CD4-positive, alpha-beta T cell treated with Interleukin-6 for 4 hours (primary cell): ENCODE measurements around the gene SYAP1.
"Not testable (repeated sequence)": the region's sequence is repeated elsewhere in the genome, so short reads cannot be mapped to it uniquely, and the experiment has no call there.

Source experiments
- DNase-seq: peaks from one replicate; pipeline ENCODE4 v3.0.0-alpha.2; 2020; ENCODE audit warnings: mixed read lengths

The SYAP1 gene

GRCh38 chrX:16779815-16780214 is 60.4 kb downstream of the SYAP1 start:
- not testable (repeated sequence) for DNase-seq

DNA sequence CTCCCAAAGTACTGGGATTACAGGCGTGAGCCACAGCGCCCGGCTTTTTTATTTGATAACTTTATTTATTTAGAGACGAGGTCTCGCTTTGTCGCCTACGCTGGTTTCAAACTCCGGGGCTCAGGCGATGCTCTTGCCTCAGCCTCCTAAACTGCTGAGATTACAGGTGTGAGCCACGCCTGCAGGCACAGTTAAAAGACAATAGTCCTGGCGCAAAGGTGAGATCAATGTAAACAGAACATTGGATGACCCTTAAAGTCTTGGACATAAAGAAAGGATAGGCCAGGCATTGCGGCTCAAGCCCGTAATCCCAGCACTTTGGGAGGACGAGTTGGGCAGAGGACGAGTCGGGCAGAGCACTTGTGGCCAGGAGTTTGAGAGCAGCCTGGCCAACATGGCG is 64.0 kb downstream of the SYAP1 start:
- DNase-seq: no peak

- DNase-seq: not testable (repeated sequence)
Observed at GRCh38 chrX:16784440-16784839, 65.0 kb downstream of the SYAP1 start.

GRCh38 chrX:16785247-16786138 is 66.1 kb downstream of the SYAP1 start:
- DNase-seq: peak; percentile 26

DNA sequence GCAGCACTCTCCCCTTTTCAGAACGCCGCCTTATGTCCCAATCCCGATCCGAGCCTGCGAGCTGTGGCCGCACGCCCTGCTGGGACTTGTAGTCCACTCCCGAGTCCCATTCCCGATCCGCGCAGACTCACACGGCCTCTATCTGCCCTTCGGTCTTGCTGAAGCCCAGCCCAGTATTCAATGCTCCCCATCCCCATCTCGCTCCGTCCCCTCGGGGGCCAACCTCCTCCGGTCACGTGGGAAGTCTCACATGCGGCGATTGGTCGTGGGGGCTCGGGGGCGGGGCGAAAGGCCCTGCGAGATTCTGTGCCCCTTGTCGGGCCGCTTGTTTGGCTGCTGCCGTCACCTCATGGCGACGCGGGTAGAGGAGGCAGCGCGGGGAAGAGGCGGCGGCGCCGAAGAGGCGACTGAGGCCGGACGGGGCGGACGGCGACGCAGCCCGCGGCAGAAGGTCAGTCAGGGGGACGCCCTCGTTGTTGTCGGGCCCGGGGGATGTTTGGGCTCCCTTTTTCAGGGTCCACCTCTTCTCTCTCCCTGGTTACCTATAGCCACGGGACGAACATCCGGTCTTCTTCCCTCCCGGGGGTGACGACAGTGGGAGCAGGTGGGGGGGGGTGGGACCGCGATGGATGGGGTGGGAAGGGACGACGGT is 66.9 kb downstream of the SYAP1 start, which contains the start of gene TXLNG:
Gene TXLNG, plus strand, starts transcription at position 328 of the 652 bp plus-strand sequence. Its CDS starts 22 bp downstream, at position 350.
- peak; percentile 98 for DNase-seq

DNA sequence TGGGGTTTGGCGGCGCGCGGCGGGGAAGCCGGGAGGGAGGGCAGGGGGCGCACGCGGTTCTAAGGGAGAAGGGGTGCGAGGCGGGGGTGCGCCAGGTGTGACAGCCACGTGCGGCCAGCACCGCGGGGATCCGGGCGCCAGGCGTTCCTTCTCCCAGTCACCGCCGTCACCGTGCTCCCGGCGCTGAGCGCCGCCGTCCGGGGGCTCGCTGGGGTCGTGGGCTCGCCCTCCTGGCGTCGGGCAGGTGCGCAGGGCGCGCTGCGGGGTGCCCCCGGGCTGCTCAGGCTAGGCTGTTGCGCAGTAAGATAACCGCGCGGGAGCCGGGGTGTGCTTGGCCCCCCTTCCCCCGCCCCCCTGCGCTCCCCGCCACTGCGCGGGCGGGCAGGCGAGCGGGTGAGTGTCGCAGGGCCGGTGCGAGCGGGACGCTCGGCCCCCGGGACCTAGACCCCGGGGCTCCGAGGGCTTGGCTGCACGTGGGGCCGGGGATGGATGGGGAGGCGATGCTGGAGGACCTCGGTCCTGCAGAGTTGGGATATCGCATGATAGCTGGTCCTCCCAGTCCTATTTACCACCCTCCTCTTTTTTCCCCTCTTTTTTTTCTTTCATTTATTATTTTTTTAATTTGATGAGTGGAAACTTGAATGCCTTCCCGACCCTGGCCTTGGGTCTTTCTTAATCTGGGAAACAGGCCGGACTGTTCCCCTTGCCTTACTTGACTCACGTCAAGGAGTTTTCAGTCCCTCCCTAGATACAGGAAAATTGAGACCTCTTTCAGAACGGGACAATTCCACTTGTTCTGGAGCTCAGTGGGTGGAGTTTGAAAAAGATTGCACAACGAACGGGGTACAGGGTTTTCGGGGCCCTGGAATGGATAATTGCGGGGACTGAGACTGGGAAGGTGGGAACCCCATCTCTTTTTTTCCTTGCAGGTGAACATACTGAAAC is 67.7 kb downstream of the SYAP1 start:
- DNase-seq: peak; percentile 53

DNA sequence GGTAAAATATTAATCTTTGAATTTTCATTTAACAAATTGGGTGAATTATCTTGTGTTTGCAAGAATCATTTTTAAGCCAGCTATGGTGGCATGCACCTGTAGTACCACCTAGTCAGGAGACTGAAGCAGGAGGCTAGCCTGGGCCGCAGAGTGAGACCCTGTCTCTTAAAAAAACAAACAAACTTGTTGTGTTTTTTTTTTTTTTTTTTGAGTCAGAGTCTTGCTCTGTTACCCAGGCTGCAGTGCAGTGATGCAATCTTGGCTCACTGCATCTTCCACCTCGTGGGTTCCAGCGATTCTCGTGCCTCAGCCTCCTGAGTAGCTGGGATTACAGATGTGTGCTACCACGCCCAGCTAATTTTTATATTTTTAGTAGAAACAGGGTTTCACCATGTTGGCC is 69.1 kb downstream of the SYAP1 start:
- no peak for DNase-seq

GRCh38 chrX:16796298-16796697 is 76.9 kb downstream of the SYAP1 start:
- no peak for DNase-seq

DNA sequence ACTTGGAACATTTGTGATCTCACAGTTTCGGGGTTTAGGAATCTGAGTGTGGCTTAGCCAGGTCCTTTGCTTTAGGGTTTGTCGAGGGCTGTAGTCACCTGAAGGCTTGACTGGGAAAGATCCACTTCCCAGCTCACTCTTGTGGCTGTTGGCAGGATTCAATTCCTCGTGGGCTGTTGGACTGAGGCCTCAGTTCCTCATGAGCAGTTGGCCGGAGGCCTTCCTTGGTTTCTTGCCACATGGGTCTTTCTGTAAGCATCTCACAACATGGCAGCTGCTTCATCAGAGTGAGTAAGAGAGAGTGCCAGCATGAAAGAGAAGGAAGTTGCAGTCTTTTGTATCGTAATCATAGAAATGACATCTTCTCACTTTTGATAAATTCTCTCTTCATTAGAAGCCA is 77.9 kb downstream of the SYAP1 start:
- no peak for DNase-seq

GRCh38 chrX:16797841-16798240 is 78.4 kb downstream of the SYAP1 start:
- no peak for DNase-seq

DNA sequence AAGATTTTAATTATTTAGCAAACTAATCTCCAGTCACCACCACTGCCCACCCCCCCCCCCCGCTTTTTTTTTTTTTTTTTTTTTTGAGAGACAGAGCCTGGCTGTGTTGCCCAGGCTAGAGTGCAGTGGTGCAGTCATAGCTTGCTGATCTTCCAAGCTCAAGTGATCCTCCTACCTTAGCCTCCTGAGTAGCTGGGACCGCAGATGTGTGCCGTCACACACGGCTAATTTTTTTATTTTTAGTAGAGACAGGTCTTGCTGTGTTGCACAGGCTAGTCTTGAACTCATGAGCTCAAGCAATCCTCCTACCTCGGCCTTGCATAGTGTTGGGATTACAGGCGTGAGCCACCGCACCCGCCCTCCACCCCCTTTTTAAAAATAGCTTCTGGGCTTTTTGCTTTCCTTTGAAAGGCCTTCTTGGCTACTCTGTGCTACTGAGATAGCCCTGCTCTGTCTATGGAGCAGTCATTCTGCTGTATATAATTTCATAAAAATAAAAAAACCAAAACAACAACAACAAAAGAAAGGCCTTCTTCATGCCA is 85.6 kb downstream of the SYAP1 start:
- no peak for DNase-seq

GRCh38 chrX:16807548-16807947 is 88.1 kb downstream of the SYAP1 start:
- DNase-seq: no peak

- DNase-seq: no peak
Observed at GRCh38 chrX:16807976-16808542, 88.6 kb downstream of the SYAP1 start.

GRCh38 chrX:16814597-16814996 is 95.2 kb downstream of the SYAP1 start:
- DNase-seq: no peak
